ENCODE results near the gene AVPR2.

Gene AVPR2

GRCh38 chrX:153956044-153956907 is 51.8 kb downstream of the AVPR2 start:
- no peak for ATAC-seq
- no peak for TF ChIP-seq CSRNP3 (CRISPR knock-in tag; IDR thresholded peaks at IDR 0.05)
- TF ChIP-seq, protein P1, sequence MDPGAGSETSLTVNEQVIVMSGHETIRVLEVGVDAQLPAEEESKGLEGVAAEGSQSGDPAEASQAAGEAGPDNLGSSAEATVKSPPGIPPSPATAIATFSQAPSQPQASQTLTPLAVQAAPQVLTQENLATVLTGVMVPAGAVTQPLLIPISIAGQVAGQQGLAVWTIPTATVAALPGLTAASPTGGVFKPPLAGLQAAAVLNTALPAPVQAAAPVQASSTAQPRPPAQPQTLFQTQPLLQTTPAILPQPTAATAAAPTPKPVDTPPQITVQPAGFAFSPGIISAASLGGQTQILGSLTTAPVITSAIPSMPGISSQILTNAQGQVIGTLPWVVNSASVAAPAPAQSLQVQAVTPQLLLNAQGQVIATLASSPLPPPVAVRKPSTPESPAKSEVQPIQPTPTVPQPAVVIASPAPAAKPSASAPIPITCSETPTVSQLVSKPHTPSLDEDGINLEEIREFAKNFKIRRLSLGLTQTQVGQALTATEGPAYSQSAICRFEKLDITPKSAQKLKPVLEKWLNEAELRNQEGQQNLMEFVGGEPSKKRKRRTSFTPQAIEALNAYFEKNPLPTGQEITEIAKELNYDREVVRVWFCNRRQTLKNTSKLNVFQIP (CRISPR knock-in tag; IDR thresholded peaks at IDR 0.05; ENCODE audit: borderline replicate concordance, low read depth), result no peak
- TF ChIP-seq ZC3H10 (CRISPR knock-in tag; IDR thresholded peaks at IDR 0.05), result no peak
- TF ChIP-seq SNAI2 (CRISPR knock-in tag; IDR thresholded peaks at IDR 0.05), result no peak
- no peak for TF ChIP-seq ISL1 (CRISPR knock-in tag; IDR thresholded peaks at IDR 0.05)
- TF ChIP-seq, protein P2, sequence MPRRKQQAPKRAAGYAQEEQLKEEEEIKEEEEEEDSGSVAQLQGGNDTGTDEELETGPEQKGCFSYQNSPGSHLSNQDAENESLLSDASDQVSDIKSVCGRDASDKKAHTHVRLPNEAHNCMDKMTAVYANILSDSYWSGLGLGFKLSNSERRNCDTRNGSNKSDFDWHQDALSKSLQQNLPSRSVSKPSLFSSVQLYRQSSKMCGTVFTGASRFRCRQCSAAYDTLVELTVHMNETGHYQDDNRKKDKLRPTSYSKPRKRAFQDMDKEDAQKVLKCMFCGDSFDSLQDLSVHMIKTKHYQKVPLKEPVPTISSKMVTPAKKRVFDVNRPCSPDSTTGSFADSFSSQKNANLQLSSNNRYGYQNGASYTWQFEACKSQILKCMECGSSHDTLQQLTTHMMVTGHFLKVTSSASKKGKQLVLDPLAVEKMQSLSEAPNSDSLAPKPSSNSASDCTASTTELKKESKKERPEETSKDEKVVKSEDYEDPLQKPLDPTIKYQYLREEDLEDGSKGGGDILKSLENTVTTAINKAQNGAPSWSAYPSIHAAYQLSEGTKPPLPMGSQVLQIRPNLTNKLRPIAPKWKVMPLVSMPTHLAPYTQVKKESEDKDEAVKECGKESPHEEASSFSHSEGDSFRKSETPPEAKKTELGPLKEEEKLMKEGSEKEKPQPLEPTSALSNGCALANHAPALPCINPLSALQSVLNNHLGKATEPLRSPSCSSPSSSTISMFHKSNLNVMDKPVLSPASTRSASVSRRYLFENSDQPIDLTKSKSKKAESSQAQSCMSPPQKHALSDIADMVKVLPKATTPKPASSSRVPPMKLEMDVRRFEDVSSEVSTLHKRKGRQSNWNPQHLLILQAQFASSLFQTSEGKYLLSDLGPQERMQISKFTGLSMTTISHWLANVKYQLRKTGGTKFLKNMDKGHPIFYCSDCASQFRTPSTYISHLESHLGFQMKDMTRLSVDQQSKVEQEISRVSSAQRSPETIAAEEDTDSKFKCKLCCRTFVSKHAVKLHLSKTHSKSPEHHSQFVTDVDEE (CRISPR knock-in tag; IDR thresholded peaks at IDR 0.05), result no peak
- no peak for TF ChIP-seq ZFP3 (CRISPR knock-in tag; IDR thresholded peaks at IDR 0.05)
- TF ChIP-seq OSR1 (CRISPR knock-in tag; IDR thresholded peaks at IDR 0.05), result no peak
- no peak for TF ChIP-seq CSDC2 (CRISPR knock-in tag; IDR thresholded peaks at IDR 0.05)
- TF ChIP-seq ESRRG (CRISPR knock-in tag; IDR thresholded peaks at IDR 0.05), result no peak
- no peak for TF ChIP-seq BACH2 (CRISPR knock-in tag; IDR thresholded peaks at IDR 0.05; ENCODE audit: borderline replicate concordance)
- no peak for TF ChIP-seq RARB (CRISPR knock-in tag; IDR thresholded peaks at IDR 0.05)
- TF ChIP-seq PATZ1 (CRISPR knock-in tag; IDR thresholded peaks at IDR 0.05; ENCODE audit: borderline replicate concordance), result no peak
- TF ChIP-seq ZNF70 (CRISPR knock-in tag; IDR thresholded peaks at IDR 0.05), result no peak
